Measurements from ENCODE around the gene C1orf35. TPM values are rescaled to one million over a fixed set of nuclear protein-coding genes. Genes with fewer than 3 reads are reported as not detected.

Gene C1orf35
- total and polyA plus RNA-seq, 9 of the 15 experiments (the other 6 are each of a cell fraction or from before 2014, with no cell fraction given) = 3.2 to 48.7 (median 12.5) TPM

GRCh38 chr1:228079601-228080263 is 23.4 kb downstream of the C1orf35 start (continued):
- TF ChIP-seq PTBP1 (IDR thresholded peaks at IDR 0.05; ENCODE audit: low read depth, low read length) (peak; percentile 84; the same call in 1 of the 2 replicates), SMARCA5 (IDR thresholded peaks at IDR 0.05) (peak; percentile 97), ZNF174 (CRISPR knock-in tag; IDR thresholded peaks at IDR 0.05) (no peak), MCM7 (IDR thresholded peaks at IDR 0.05) (no peak), CBX1 (IDR thresholded peaks at IDR 0.05; ENCODE audit: low read depth) (peak; percentile 75; the same call in 1 of the 2 replicates), ZFPM2 (CRISPR knock-in tag; IDR thresholded peaks at IDR 0.05) (no peak)

GRCh38 chr1:228079013-228079412 is 24.1 kb downstream of the C1orf35 start:
- ChIA-PET CTCF (ENCODE audit: low intra/inter-chr PET ratio) (no interaction called here), POLR2A (interaction anchor here (0.6 to 1.3 kb wide), 2 partner anchors 13 to 30 kb away, joined by 3 read pairs; no protein-coding TSS in a partner anchor)
- no TSS peak for BruUV-seq (replicated peaks)
- H3K79me2 ChIP-seq (ENCODE audit: control insufficient read depth, insufficient read depth, low read length) = peaks cover 35% of the 10 kb centered on the region
- intact Hi-C loops (cut with micrococcal nuclease) (loop anchor here (5.0 kb wide), 1 partner anchor 317 kb away; no protein-coding TSS in a partner anchor), in situ Hi-C loops (cut with MboI) (no loop called here)
- no peak overlapping the region for H3K4me2 ChIP-seq (ENCODE audit: insufficient read depth, low read length)
- H3K9me3 ChIP-seq (replicated peaks; ENCODE audit: control insufficient read depth, insufficient read depth, low read depth, low read length) = no peaks in the 10 kb centered on the region
- H2AFZ ChIP-seq (ENCODE audit: low read depth, low read length) = no peak overlapping the region
- peaks cover 8% of the 10 kb centered on the region; the same call in 2 of the 3 replicates for H3K36me3 ChIP-seq (ENCODE audit: control insufficient read depth, insufficient read depth, low read length)
- ATAC-seq (no peak), FAIRE-seq (no peak), DNase-seq (ENCODE audit: extremely low read depth in 1 of 4, low spot score in 3 of 4) (no peak)
- peaks cover 47% of the 10 kb centered on the region for H4K20me1 ChIP-seq (replicated peaks; ENCODE audit: control insufficient read depth, insufficient read depth, low read length)
- peaks cover 5 to 52% of the 10 kb centered on the region in 2 experiments; a peak in 4 of 5 replicates for H3K4me1 ChIP-seq (replicated peaks in 1 of 2; ENCODE audit: control insufficient read depth in 2 of 2, insufficient read depth in 2 of 2, low read length in 2 of 2)
- H3K4me3 ChIP-seq = no peak overlapping the region
- H3K9me1 ChIP-seq (ENCODE audit: control insufficient read depth, insufficient read depth, low read length) = peaks cover under 1% of the 10 kb centered on the region
- 76% methylated on average over 7 of the region's 7 CpGs for WGBS (ENCODE audit: insufficient coverage, low coverage, missing lambda C conversion rate)
- H3K27me3 ChIP-seq (ENCODE audit: control insufficient read depth in 2 of 2, insufficient read depth in 2 of 2, low read length in 2 of 2) = peaks cover 0 to 14% of the 10 kb centered on the region in 2 experiments; a peak in 3 of 5 replicates
- no peak overlapping the region; a peak in 1 of 4 replicates for H3K9ac ChIP-seq (ENCODE audit: insufficient read depth in 1 of 2, low read depth in 2 of 2, low read length in 2 of 2)
- TF ChIP-seq RBFOX2 (IDR thresholded peaks at IDR 0.05; ENCODE audit: low read depth, low read length) (no peak), CBFB (CRISPR knock-in tag; IDR thresholded peaks at IDR 0.05) (0 out of 2 replicates have a peak, but pooled peaks have one; percentile 52), DACH1 (IDR thresholded peaks at IDR 0.05; ENCODE audit: partially characterized antibody) (no peak), POLR2G (IDR thresholded peaks at IDR 0.05; ENCODE audit: low read depth, low read length) (0 out of 2 replicates have a peak, but pooled peaks have one; percentile 21)
- no peak overlapping the region for H3K27ac ChIP-seq (ENCODE audit: extremely low read depth, low read depth, low read length)
